ENCODE measurements around the gene GLI2. TPM values are rescaled to one million over a fixed set of nuclear protein-coding genes. Genes with fewer than 3 reads are reported as not detected.

The GLI2 gene
- total and polyA plus RNA-seq, 2 of the 8 experiments (the other 6 are each of a cell fraction or from before 2014, with no cell fraction given): 18.4 to 46.9 TPM

- DNase-seq (ENCODE audit: low read depth in 1 of 2, low spot score in 2 of 2) (no peak), FAIRE-seq (no peak)
- Histone ChIP-seq H2AFZ (ENCODE audit: low read length) (no peak overlapping the region), H3K4me2 (ENCODE audit: insufficient read depth in 1 of 2, low read depth in 2 of 2, low read length in 2 of 2) (0 out of 4 replicates have a peak overlapping the region, but pooled peaks of 1 of the 2 experiments have one; percentile 7), H2BK15ac (ENCODE audit: low read length) (peak overlapping the region; percentile 46; the same call in 1 of the 2 replicates), H2BK5ac (ENCODE audit: low read depth, low read length) (peak overlapping the region; percentile 73), H3K27ac (ENCODE audit: low read depth, low read length) (no peak overlapping the region), H2AK5ac (ENCODE audit: low read depth, low read length) (peak overlapping the region; percentile 79; the same call in 1 of the 2 replicates), H4K8ac (ENCODE audit: extremely low read depth, insufficient read depth, low read length) (peak overlapping the region; percentile 45), H4K5ac (ENCODE audit: insufficient read length, low read depth, low read length) (no peak overlapping the region), H3K4me1 (replicated peaks in 1 of 4; ENCODE audit: control insufficient read depth in 3 of 4, insufficient read depth in 4 of 4, low read length in 3 of 4) (peaks cover 6 to 47% (median 32%) of the 10 kb centered on the region in 4 experiments), H3K9me3 (ENCODE audit: insufficient read depth in 2 of 2, low read depth in 1 of 2, low read length in 1 of 2) (no peaks in the 10 kb centered on the region), H4K91ac (replicated peaks; ENCODE audit: insufficient read length, low read length) (peak overlapping the region; percentile 21), H3K56ac (replicated peaks; ENCODE audit: insufficient read length, low read depth, low read length) (no peak overlapping the region), H2BK12ac (ENCODE audit: low read depth, low read length) (peak overlapping the region; percentile 39; the same call in 1 of the 2 replicates), H3K4ac (replicated peaks; ENCODE audit: insufficient read length, low read depth, low read length) (no peak overlapping the region), H3K18ac (ENCODE audit: extremely low read depth, low read length) (0 out of 2 replicates have a peak overlapping the region, but pooled peaks have one; percentile 56), H3K79me1 (ENCODE audit: low read depth, low read length) (peaks cover 37% of the 10 kb centered on the region), H4K20me1 (replicated peaks in 1 of 2; ENCODE audit: control insufficient read depth in 1 of 2, insufficient read depth in 2 of 2, low read length in 2 of 2) (peaks cover 9 to 23% of the 10 kb centered on the region in 2 experiments), H2BK20ac (ENCODE audit: low read length) (peak overlapping the region; percentile 80; the same call in 1 of the 2 replicates), H3K23ac (ENCODE audit: insufficient read length) (no peak overlapping the region), H3K23me2 (ENCODE audit: low read depth, low read length) (no peaks in the 10 kb centered on the region; the same call in 1 of the 2 replicates), H2BK120ac (replicated peaks; ENCODE audit: low read depth, low read length) (no peak overlapping the region), H3K27me3 (replicated peaks in 1 of 4; ENCODE audit: control insufficient read depth in 3 of 4, extremely low read depth in 1 of 4, insufficient read depth in 3 of 4, low read length in 3 of 4) (no peaks in the 10 kb centered on the region), H3K9ac (replicated peaks in 1 of 4; ENCODE audit: extremely low read depth in 1 of 4, low read depth in 3 of 4, low read length in 3 of 4) (no peak overlapping the region), H3K4me3 (ENCODE audit: extremely low read depth in 1 of 4, insufficient read depth in 2 of 4, low read depth in 3 of 4, low read length in 4 of 4) (no peak overlapping the region), H3K79me2 (ENCODE audit: control insufficient read depth in 1 of 2, insufficient read depth in 2 of 2, low read length in 2 of 2) (peaks cover 11 to 96% of the 10 kb centered on the region in 2 experiments), H3K14ac (ENCODE audit: insufficient read length) (no peak overlapping the region), H3K36me3 (ENCODE audit: control insufficient read depth in 2 of 4, insufficient read depth in 4 of 4, low read length in 3 of 4) (no peaks in the 10 kb centered on the region)
- TF ChIP-seq USF2 (IDR thresholded peaks at IDR 0.05; ENCODE audit: low read length) (no peak), SIN3A (conservative IDR thresholded peaks at IDR 0.05 in 1 of 2, IDR thresholded peaks at IDR 0.05 in 1 of 2; ENCODE audit: low read depth in 1 of 2, low read length in 2 of 2) (0 out of 4 replicates have a peak, but pooled peaks of 1 of the 2 experiments have one; percentile 10), SIX5 (IDR thresholded peaks at IDR 0.05; ENCODE audit: low read depth, low read length) (no peak)
- POLR2A ChIA-PET (ENCODE audit: partially characterized antibody): interaction anchor here (0.6 to 1.6 kb wide), 7 partner anchors 9 to 116 kb away, joined by 3 to 9 read pairs (median 4); no protein-coding TSS in a partner anchor
- CTCF ChIA-PET (ENCODE audit: partially characterized antibody): interaction anchor here (0.6 to 3.2 kb wide), 24 partner anchors 9 to 301 kb away, joined by 3 to 21 read pairs (median 4); no protein-coding TSS in a partner anchor
- 74% methylated on average over 7 of the region's 7 CpGs; no CpG with 5 or more reads in 1 of the 2 experiments for WGBS, 2 experiments (ENCODE audit: extremely low coverage in 1 of 2, insufficient coverage in 1 of 2, insufficient read length in 1 of 2, insufficient replicate concordance in 2 of 2, low coverage in 1 of 2, low lambda C conversion rate in 2 of 2, missing lambda C conversion rate in 1 of 2)
Measured at GRCh38 chr2:120780402-120780801, 44.7 kb downstream of the GLI2 start.

All from H1 (cell line).